Measurements from ENCODE around the gene TP53TG5. TPM values are rescaled to one million over a fixed set of nuclear protein-coding genes. Genes with fewer than 3 reads are reported as not detected.

Gene TP53TG5
- total RNA-seq, 4 donors from 2014 or later, result not detected

DNA sequence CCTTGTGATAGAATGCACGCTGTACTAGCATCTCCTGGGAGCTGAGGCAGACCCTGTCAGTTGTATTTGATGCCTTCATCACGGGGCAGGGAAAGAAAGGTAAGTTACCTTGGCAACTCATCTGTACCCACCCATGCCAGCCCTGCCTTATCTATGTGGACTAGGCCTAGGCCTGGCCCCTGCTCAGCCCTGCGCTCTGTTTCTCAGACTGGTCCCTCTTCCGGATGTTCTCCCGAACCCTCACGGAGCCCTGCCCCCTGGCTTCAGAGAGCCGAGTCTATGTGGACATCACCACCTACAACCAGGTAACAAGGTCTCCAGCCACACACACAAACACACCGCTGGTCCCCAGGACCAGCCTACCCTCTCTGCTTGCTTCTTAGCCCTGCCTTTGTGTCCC, 42.0 kb upstream of the TP53TG5 start:
- Histone ChIP-seq H3K4me1 (peaks cover 7 to 20% of the 10 kb centered on the region in 2 donors), H3K4me3 (replicated peaks in 1 of 3) (no peak overlapping the region), H3K9me3 (no peaks in the 10 kb centered on the region), H3K36me3 (peaks cover 42 to 48% of the 10 kb centered on the region in 2 donors), H3K27me3 (no peaks in the 10 kb centered on the region), H3K27ac (peak overlapping the region in 1 of 3 donors; percentile 41)
- intact Hi-C loops (cut with DNase I), result no loop called here
- TF ChIP-seq, protein P1, sequence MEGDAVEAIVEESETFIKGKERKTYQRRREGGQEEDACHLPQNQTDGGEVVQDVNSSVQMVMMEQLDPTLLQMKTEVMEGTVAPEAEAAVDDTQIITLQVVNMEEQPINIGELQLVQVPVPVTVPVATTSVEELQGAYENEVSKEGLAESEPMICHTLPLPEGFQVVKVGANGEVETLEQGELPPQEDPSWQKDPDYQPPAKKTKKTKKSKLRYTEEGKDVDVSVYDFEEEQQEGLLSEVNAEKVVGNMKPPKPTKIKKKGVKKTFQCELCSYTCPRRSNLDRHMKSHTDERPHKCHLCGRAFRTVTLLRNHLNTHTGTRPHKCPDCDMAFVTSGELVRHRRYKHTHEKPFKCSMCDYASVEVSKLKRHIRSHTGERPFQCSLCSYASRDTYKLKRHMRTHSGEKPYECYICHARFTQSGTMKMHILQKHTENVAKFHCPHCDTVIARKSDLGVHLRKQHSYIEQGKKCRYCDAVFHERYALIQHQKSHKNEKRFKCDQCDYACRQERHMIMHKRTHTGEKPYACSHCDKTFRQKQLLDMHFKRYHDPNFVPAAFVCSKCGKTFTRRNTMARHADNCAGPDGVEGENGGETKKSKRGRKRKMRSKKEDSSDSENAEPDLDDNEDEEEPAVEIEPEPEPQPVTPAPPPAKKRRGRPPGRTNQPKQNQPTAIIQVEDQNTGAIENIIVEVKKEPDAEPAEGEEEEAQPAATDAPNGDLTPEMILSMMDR (IDR thresholded peaks at IDR 0.05), result no peak
- no peak for TF ChIP-seq POLR2A (IDR thresholded peaks at IDR 0.05)
- 91 to 96% methylated on average over 7 to 8 of the region's 8 CpGs for WGBS, 2 donors
- no peak for DNase-seq

DNA sequence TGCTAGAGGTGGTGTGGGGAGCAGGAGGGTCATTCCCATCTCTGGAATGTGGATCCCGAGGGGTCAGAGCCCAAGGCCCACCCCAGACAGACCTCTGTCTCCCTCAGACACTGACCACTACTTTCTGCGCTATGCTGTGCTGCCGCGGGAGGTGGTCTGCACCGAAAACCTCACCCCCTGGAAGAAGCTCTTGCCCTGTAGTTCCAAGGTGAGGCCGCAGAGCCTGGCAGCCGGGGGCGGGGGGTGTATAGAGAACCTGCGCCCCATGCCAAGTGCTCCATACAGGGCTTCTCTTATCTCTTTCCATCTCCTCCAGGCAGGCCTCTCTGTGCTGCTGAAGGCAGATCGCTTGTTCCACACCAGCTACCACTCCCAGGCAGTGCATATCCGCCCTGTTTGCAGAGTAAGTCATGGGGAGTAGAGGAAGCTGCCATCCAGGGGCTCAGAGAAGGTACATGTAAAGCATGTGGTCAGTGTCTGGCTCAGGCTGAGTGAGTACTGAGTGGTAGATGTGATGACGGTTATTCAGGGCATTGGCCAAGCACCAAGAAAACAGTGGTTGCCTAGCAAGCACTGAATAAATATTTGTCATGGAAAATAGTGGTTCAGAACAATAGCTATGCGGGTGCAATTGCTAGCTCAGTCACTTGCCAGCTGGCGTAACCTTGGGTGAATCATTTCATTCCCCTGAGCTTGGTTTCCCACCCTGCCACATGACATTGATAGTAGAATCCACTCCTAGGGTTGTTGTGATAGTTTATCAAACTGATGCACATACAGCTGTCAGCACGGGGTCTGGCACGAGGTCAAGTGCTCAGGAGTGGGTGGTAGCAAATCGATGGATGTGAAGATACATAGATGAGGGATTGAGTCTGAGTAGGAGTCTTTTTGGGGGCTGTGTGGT, 41.3 kb upstream of the TP53TG5 start:
- 72 to 81% methylated on average over 13 to 15 of the region's 17 CpGs for WGBS, 2 donors
- intact Hi-C loops (cut with DNase I), result no loop called here
- H3K9me3 ChIP-seq, result no peaks in the 10 kb centered on the region

DNA sequence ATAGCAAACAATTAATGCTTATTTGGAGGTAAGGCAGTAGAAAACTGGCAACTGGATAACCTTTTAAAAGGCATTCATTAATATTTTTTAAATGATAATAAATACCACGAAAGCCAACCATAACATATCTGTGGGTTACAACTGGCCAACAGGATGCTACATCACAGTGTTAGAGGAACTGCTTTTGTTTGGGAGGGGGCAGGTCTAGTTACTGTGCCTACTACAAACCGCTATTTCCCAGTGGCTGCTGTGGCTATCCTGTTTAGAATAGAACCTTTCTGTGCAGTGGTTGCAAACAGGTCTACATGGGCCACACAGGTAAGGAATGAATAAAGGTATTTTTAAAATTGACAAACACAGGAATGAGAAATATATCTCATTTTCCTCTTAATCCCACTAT, 38.8 kb upstream of the TP53TG5 start:
- intact Hi-C loops (cut with DNase I), result no loop called here
- peak overlapping the region in 1 of 3 donors; percentile 85 for H3K4me3 ChIP-seq (replicated peaks in 1 of 3)
- H3K36me3 ChIP-seq, result peaks cover 21 to 22% of the 10 kb centered on the region in 2 donors
- no peak for TF ChIP-seq POLR2A (IDR thresholded peaks at IDR 0.05)
- TF ChIP-seq, protein P1 (IDR thresholded peaks at IDR 0.05), result no peak
- 76% methylated on average over 2 of the region's 2 CpGs for WGBS, 2 donors
- DNase-seq, result no peak
- H3K4me1 ChIP-seq, result peaks cover 7 to 20% of the 10 kb centered on the region in 2 donors
- peak overlapping the region in 1 of 3 donors; percentile 71 for H3K27ac ChIP-seq
- no peaks in the 10 kb centered on the region for H3K27me3 ChIP-seq
- H3K9me3 ChIP-seq, result no peaks in the 10 kb centered on the region

More for the DNA sequence above, 41.3 kb upstream of the TP53TG5 start:
- peak in 1 of 2 donors; percentile 7 for DNase-seq
- peaks cover 7 to 20% of the 10 kb centered on the region in 2 donors for H3K4me1 ChIP-seq
- H3K27me3 ChIP-seq, result no peaks in the 10 kb centered on the region
- no peak for TF ChIP-seq POLR2A (IDR thresholded peaks at IDR 0.05)
- TF ChIP-seq, protein P1 (IDR thresholded peaks at IDR 0.05), result no peak
- H3K27ac ChIP-seq, result peak overlapping the region in 1 of 3 donors; percentile 41
- H3K4me3 ChIP-seq (replicated peaks in 1 of 3), result no peak overlapping the region
- H3K36me3 ChIP-seq, result peaks cover 37 to 44% of the 10 kb centered on the region in 2 donors

DNA sequence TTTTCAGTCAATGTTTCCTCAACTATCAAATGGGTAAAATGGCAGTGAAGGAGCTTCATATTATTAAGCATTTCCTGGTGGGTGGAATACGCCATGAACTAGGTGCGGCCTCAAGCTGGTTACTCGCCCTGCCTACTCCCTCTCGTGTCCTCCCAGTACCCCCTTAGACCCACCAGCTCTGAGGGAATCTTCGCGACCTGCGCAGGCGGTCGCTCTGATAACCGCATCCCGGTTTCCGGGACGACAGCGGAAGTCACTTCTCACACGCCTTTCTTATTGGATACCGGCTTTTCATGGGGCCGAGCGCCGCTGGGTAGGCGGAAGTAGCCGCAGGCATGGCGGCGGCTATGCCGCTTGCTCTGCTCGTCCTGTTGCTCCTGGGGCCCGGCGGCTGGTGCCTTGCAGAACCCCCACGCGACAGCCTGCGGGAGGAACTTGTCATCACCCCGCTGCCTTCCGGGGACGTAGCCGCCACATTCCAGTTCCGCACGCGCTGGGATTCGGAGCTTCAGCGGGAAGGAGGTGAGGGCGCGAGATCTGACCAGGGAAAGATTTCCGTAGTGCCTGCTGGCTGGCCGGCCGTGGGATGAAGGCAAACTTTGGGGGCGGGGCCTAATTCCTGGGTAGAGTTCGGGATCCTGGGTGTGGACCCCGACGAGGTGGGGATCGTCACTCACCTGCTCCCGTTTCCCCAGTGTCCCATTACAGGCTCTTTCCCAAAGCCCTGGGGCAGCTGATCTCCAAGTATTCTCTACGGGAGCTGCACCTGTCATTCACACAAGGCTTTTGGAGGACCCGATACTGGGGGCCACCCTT, 37.9 kb upstream of the TP53TG5 start, which contains the start of gene PIGT:
Gene PIGT (plus strand): TSS at position 320 of the 816 bp plus-strand sequence. CDS start 16 bp downstream, at position 336.
- peaks cover 7 to 20% of the 10 kb centered on the region in 2 donors for H3K4me1 ChIP-seq
- H3K9me3 ChIP-seq, result no peaks in the 10 kb centered on the region
- peak; percentile 84 to 86 for DNase-seq
- 1 to 2% methylated on average over 5 to 35 of the region's 52 CpGs for WGBS, 2 donors
- TF ChIP-seq POLR2A (IDR thresholded peaks at IDR 0.05), result peak in 1 of 2 donors; percentile 84
- TF ChIP-seq, protein P1 (IDR thresholded peaks at IDR 0.05), result no peak
- intact Hi-C loops (cut with DNase I), result no loop called here
- peak within 1 kb of the TSS; percentile 4 to 71 (median 40) for H3K27ac ChIP-seq
- H3K27me3 ChIP-seq, result no peaks in the 10 kb centered on the region
- peaks cover 12 to 16% of the 10 kb centered on the region in 2 donors for H3K36me3 ChIP-seq
- peak within 1 kb of the TSS; percentile 74 to 90 (median 85) for H3K4me3 ChIP-seq (replicated peaks in 1 of 3)
